HG03378 (cell line): ENCODE measurements around the gene TEX11.

Experiments
- ATAC-seq: cut with Tn5 transposase; IDR thresholded peaks from one replicate; pipeline ENCODE4 v1.9.1; 2021; ENCODE audit warnings: mild to moderate bottlenecking, moderate library complexity; ENCODE audit not compliant: unreplicated experiment

TEX11 gene

GRCh38 chrX:70504772-70505450 is 403.6 kb downstream of the TEX11 start:
- no peak for ATAC-seq

- ATAC-seq: no peak
Observed at GRCh38 chrX:70500826-70501225, 407.7 kb downstream of the TEX11 start.

GRCh38 chrX:70498129-70498528 is 410.4 kb downstream of the TEX11 start:
- ATAC-seq: no peak

- ATAC-seq: no peak
Observed at GRCh38 chrX:70497026-70497425, 411.5 kb downstream of the TEX11 start.

- no peak for ATAC-seq
Observed at GRCh38 chrX:70496491-70496890, 412.0 kb downstream of the TEX11 start.

GRCh38 chrX:70494441-70494840 is 414.1 kb downstream of the TEX11 start:
- ATAC-seq: no peak

GRCh38 chrX:70488856-70489255 is 419.7 kb downstream of the TEX11 start:
- ATAC-seq: no peak

GRCh38 chrX:70485466-70485865 is 423.0 kb downstream of the TEX11 start:
- no peak for ATAC-seq

GRCh38 chrX:70482300-70482699 is 426.2 kb downstream of the TEX11 start:
- ATAC-seq: no peak

- ATAC-seq: no peak
Observed at GRCh38 chrX:70481471-70482270, 426.8 kb downstream of the TEX11 start.

- ATAC-seq: no peak
Observed at GRCh38 chrX:70480660-70481018, 427.9 kb downstream of the TEX11 start.

- no peak for ATAC-seq
Observed at GRCh38 chrX:70479922-70480659, 428.4 kb downstream of the TEX11 start.

- no peak for ATAC-seq
Observed at GRCh38 chrX:70479247-70479921, 429.1 kb downstream of the TEX11 start.
